Ishikawa (cell line): Measurements from ENCODE around the gene DUSP18.

Experiments used
- CEBPB ChIP-seq: IDR thresholded peaks from 2 replicates; pipeline ENCODE4 v1.6.1; 2012
- CREB1 ChIP-seq: IDR thresholded peaks from 2 replicates; pipeline ENCODE4 v1.6.1; 2012; ENCODE audit warnings: low read depth
- EGR1 ChIP-seq: IDR thresholded peaks from 2 replicates; pipeline ENCODE4 v1.6.1; 2012
- EP300 ChIP-seq: IDR thresholded peaks from 2 replicates; pipeline ENCODE4 v1.6.1; 2012; ENCODE audit warnings: borderline replicate concordance
- FOXM1 ChIP-seq: IDR thresholded peaks from 2 replicates; pipeline ENCODE4 v1.6.1; 2012; ENCODE audit warnings: low read depth, borderline replicate concordance
- NFIC ChIP-seq: IDR thresholded peaks from 2 replicates; pipeline ENCODE4 v1.6.1; 2012
- RAD21 ChIP-seq: IDR thresholded peaks from 2 replicates; pipeline ENCODE4 v1.6.1; 2012; ENCODE audit warnings: low read depth
- TAF1 ChIP-seq: IDR thresholded peaks from 2 replicates; pipeline ENCODE4 v1.6.1; 2012; ENCODE audit warnings: low read depth, mild to moderate bottlenecking
- TCF12 ChIP-seq: IDR thresholded peaks from 2 replicates; pipeline ENCODE4 v1.6.1; 2012; ENCODE audit warnings: low read depth
- TEAD4 ChIP-seq: IDR thresholded peaks from 2 replicates; pipeline ENCODE4 v1.6.1; 2012
- YY1 ChIP-seq: IDR thresholded peaks from 2 replicates; pipeline ENCODE4 v1.6.1; 2012; ENCODE audit warnings: low read depth
- ZBTB7A ChIP-seq: IDR thresholded peaks from 2 replicates; pipeline ENCODE4 v1.6.1; 2012; ENCODE audit warnings: low read depth
- TF ChIP-seq, protein P1 (sequence below): IDR thresholded peaks from 2 replicates; pipeline ENCODE4 v1.6.1; 2012; ENCODE audit warnings: low read depth, mild to moderate bottlenecking
- TF ChIP-seq, protein P2 (sequence below): IDR thresholded peaks from 2 replicates; pipeline ENCODE4 v1.6.1; 2012
- TF ChIP-seq, protein P3 (sequence below): IDR thresholded peaks from 2 replicates; pipeline ENCODE4 v1.6.1; 2012

Gene DUSP18

DNA sequence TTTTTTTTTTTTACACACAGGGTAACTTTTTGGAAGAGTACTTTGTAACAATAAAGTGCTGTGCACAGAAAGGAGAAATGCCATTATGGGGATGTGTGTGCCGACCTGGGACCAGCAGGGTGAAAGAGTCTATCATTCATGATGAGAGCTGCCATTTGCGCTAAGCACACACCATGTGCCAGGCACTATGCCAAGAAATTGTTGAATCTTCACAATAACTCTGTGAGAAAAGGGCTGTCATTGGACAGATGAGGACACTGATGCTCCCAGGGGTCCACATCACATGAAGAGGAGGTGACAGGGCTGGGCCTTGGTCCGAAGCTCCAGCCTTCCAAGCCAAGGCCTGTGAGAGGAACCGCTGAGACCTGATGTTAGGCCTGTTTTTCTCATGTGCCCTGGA lies 5.6 kb downstream of the DUSP18 start:
- TF ChIP-seq RAD21 (no peak), FOXM1 (no peak), TCF12 (no peak), TEAD4 (no peak), EP300 (no peak), TAF1 (no peak), CEBPB (no peak), NFIC (no peak), YY1 (no peak), EGR1 (no peak), ZBTB7A (no peak), CREB1 (no peak)
- TF ChIP-seq, protein P1, sequence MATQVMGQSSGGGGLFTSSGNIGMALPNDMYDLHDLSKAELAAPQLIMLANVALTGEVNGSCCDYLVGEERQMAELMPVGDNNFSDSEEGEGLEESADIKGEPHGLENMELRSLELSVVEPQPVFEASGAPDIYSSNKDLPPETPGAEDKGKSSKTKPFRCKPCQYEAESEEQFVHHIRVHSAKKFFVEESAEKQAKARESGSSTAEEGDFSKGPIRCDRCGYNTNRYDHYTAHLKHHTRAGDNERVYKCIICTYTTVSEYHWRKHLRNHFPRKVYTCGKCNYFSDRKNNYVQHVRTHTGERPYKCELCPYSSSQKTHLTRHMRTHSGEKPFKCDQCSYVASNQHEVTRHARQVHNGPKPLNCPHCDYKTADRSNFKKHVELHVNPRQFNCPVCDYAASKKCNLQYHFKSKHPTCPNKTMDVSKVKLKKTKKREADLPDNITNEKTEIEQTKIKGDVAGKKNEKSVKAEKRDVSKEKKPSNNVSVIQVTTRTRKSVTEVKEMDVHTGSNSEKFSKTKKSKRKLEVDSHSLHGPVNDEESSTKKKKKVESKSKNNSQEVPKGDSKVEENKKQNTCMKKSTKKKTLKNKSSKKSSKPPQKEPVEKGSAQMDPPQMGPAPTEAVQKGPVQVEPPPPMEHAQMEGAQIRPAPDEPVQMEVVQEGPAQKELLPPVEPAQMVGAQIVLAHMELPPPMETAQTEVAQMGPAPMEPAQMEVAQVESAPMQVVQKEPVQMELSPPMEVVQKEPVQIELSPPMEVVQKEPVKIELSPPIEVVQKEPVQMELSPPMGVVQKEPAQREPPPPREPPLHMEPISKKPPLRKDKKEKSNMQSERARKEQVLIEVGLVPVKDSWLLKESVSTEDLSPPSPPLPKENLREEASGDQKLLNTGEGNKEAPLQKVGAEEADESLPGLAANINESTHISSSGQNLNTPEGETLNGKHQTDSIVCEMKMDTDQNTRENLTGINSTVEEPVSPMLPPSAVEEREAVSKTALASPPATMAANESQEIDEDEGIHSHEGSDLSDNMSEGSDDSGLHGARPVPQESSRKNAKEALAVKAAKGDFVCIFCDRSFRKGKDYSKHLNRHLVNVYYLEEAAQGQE: no peak
- TF ChIP-seq, protein P2, sequence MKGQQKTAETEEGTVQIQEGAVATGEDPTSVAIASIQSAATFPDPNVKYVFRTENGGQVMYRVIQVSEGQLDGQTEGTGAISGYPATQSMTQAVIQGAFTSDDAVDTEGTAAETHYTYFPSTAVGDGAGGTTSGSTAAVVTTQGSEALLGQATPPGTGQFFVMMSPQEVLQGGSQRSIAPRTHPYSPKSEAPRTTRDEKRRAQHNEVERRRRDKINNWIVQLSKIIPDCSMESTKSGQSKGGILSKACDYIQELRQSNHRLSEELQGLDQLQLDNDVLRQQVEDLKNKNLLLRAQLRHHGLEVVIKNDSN: no peak
- TF ChIP-seq, protein P3, sequence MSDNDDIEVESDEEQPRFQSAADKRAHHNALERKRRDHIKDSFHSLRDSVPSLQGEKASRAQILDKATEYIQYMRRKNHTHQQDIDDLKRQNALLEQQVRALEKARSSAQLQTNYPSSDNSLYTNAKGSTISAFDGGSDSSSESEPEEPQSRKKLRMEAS: no peak

DNA sequence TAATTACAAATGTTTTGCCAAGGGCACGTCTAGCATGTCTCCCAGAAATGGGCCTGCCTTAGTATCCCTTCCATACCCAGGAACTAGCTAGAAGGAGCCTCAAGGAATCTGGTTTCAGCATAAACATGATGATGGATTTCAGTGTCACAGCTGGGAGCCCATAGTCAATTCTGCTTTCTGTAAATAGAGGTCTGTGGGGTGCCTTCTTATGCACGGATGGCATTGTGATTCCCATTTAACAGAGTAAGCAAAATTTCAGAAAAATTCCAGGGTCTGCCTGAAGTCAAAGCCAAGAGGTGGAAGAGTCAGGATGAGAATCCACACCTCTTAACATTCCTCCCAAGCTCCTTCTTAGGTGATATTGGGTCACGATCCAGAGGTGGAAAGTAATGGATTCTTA lies 12.1 kb downstream of the DUSP18 start:
- peak; percentile 18; the same call in 1 of the 2 replicates for TF ChIP-seq EP300
- no peak for TF ChIP-seq FOXM1

DNA sequence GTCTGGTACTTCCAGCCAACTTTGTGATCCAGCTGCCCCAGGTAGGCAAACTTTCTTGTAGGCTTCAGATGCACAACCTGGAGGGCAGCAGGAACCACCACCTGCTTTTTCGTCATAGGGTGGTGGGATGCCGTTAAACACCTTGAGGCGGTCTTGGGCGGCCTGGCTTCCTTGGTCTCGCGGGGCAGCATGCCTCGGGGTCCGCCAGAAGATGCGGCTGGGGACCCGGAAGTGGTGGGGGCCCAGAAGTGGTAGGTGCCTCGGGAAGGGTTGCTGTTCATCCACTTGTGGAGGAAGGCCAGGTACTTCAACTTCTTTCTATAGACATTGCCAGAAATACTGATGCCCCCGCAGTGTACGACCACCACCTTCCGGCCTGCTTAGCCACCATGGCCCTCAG lies 13.3 kb downstream of the DUSP18 start:
- TF ChIP-seq, protein P3: no peak
- TF ChIP-seq ZBTB7A: no peak
- TF ChIP-seq FOXM1: no peak
- TF ChIP-seq NFIC: no peak
- TF ChIP-seq CREB1: no peak
- TF ChIP-seq CEBPB: no peak
- no peak for TF ChIP-seq EGR1
- TF ChIP-seq TCF12: no peak
- TF ChIP-seq TAF1: no peak
- TF ChIP-seq EP300: no peak
- TF ChIP-seq, protein P2: no peak
- no peak for TF ChIP-seq TEAD4
- TF ChIP-seq RAD21: no peak
- TF ChIP-seq YY1: no peak

DNA sequence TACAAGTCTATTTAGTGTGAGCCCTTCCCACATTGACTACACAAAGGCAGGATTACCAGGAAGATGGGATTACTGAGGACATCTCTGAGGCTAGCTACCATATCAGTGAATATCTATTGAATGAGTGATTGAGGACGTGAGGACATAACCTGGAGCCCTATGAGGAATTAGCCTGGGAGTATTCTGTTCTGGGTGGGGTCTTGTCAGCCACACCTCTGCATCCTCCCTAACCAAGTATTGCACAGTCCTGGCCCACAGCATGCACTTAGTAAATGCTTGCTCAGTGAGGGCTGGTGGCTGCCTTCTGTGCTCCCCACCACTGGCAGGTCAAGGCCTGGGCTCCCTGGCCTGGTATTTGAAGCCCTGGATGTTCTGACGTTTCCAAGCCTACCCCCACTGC lies 14.8 kb downstream of the DUSP18 start:
- TF ChIP-seq NFIC: no peak

DNA sequence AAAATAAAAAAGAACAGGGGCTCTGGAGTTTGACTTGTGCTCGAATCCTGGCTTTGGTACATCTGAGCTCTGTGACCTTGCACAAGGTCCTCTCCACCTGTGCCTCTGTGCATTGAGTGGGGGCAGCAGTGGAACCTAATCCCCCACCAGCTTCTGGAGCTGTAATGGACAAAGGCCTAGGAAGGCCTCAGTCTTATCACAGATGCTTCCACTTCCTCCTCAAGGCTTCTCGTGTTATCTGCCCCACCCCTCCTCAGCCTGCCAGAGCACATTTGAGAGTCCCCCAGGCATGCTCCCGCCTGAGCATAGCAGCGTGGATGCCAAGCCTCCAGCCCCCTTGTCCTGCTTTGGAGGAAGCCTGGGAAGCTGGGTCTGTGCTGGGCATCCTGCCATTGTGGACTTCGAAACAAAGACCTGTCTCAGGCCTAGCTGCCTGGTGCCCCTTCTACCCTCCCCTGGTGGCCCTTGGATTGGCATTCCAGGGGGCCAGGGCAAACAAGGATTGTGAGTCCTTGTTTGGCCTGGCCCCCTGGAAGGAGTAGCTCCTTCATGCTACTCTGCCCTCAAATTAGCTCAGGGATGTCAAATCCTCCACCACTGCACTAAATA lies 17.1 kb downstream of the DUSP18 start:
- no peak for TF ChIP-seq FOXM1
- no peak for TF ChIP-seq CREB1
- TF ChIP-seq EGR1: no peak
- no peak for TF ChIP-seq NFIC
- no peak for TF ChIP-seq TCF12
- no peak for TF ChIP-seq EP300
- TF ChIP-seq TEAD4: no peak
- no peak for TF ChIP-seq TAF1
- no peak for TF ChIP-seq RAD21
- TF ChIP-seq, protein P2: no peak
- TF ChIP-seq YY1: no peak
- no peak for TF ChIP-seq CEBPB
- TF ChIP-seq, protein P3: no peak
- TF ChIP-seq, protein P1: no peak
- TF ChIP-seq ZBTB7A: no peak
